Stimulated activated CD8-positive, alpha-beta memory T cell treated with anti-CD3 and anti-CD28 coated beads, Interleukin-7, amount 100 ng/mL, for 1 hour (primary cell): ENCODE results near the gene C6orf47.
A peak's percentile ranks its signal among the peaks of the same experiment; 100 is the strongest.
"Not testable (repeated sequence)": the region's sequence is repeated elsewhere in the genome, so short reads cannot be mapped to it uniquely, and the experiment has no call there.

Experiments
- DNase-seq, 2 donors: peaks; one replicate each; pipeline ENCODE4 v3.0.0-alpha.2; 2020; ENCODE audit warnings: low read depth in 2 of 2

C6orf47 gene

GRCh38 chr6:31660381-31661261 lies at the start of gene C6orf47:
Gene C6orf47, minus strand, starts transcription at chr6:31660778. Its CDS starts 831 bp downstream, at chr6:31659947.
- DNase-seq = peak; percentile 56 to 57

- DNase-seq = not testable (repeated sequence)
Observed at GRCh38 chr6:31709157-31709556, 48.6 kb upstream of the C6orf47 start.

- DNase-seq = no peak
Observed at GRCh38 chr6:31708224-31708623, 47.6 kb upstream of the C6orf47 start.

- no peak for DNase-seq
Observed at GRCh38 chr6:31707701-31708100, 47.1 kb upstream of the C6orf47 start.

- no peak for DNase-seq
Observed at GRCh38 chr6:31706599-31706998, 46.0 kb upstream of the C6orf47 start, which contains the start of gene LY6G6F. Gene LY6G6F, plus strand, starts transcription at chr6:31706866. Its CDS starts 41 bp downstream, at chr6:31706907.

GRCh38 chr6:31705931-31706330 lies 45.4 kb upstream of the C6orf47 start:
- DNase-seq = no peak

- peak; percentile 93 for DNase-seq
Observed at GRCh38 chr6:31702819-31703716, 42.5 kb upstream of the C6orf47 start, which contains the start of gene ABHD16A. Gene ABHD16A, minus strand, starts transcription at chr6:31703324. Its CDS starts 43 bp downstream, at chr6:31703281.

- no peak for DNase-seq
Observed at GRCh38 chr6:31702405-31702818, 41.8 kb upstream of the C6orf47 start.

GRCh38 chr6:31701666-31702404 lies 41.3 kb upstream of the C6orf47 start:
- no peak for DNase-seq

GRCh38 chr6:31700740-31701401 lies 40.3 kb upstream of the C6orf47 start:
- DNase-seq = no peak

GRCh38 chr6:31697555-31697954 lies 37.0 kb upstream of the C6orf47 start:
- no peak for DNase-seq

- DNase-seq = no peak
Observed at GRCh38 chr6:31693535-31693934, 33.0 kb upstream of the C6orf47 start.

GRCh38 chr6:31692886-31693285 lies 32.3 kb upstream of the C6orf47 start:
- no peak for DNase-seq

- no peak for DNase-seq
Observed at GRCh38 chr6:31692353-31692752, 31.8 kb upstream of the C6orf47 start.

- DNase-seq = no peak
Observed at GRCh38 chr6:31691564-31692108, 31.1 kb upstream of the C6orf47 start.

- DNase-seq = no peak
Observed at GRCh38 chr6:31691078-31691463, 30.5 kb upstream of the C6orf47 start.

GRCh38 chr6:31690231-31691077 lies 29.9 kb upstream of the C6orf47 start:
- no peak for DNase-seq

GRCh38 chr6:31689249-31690110 lies 28.9 kb upstream of the C6orf47 start:
- no peak for DNase-seq
